ENCODE measurements around the gene EGFLAM. TPM values are rescaled to one million over a fixed set of nuclear protein-coding genes. Genes with fewer than 3 reads are reported as not detected.

Gene EGFLAM
- total and polyA plus RNA-seq, 10 of the 15 experiments (the other 5 are each of a cell fraction or from before 2014, with no cell fraction given): 0.37 TPM; not detected in 9

GRCh38 chr5:38286002-38286401 is 27.6 kb downstream of the EGFLAM start (continued):
- TF ChIP-seq HDAC2 (IDR thresholded peaks at IDR 0.05): no peak
- TF ChIP-seq SP1 (IDR thresholded peaks at IDR 0.05; ENCODE audit: low read depth, low read length): no peak
- TF ChIP-seq PAX5 (IDR thresholded peaks at IDR 0.05; ENCODE audit: borderline replicate concordance, low read depth, low read length): no peak

GRCh38 chr5:38287124-38287523 is 28.8 kb downstream of the EGFLAM start:
- intact Hi-C loops (cut with micrococcal nuclease; ENCODE audit: unreplicated experiment): no loop called here
- H3K79me2 ChIP-seq (ENCODE audit: control insufficient read depth, insufficient read depth, low read length): no peaks in the 10 kb centered on the region

More at GRCh38 chr5:38287124-38287523, 28.8 kb downstream of the EGFLAM start:
- ChIA-PET POLR2A (no interaction called here), SMC1A (ENCODE audit: uncharacterized antibody, unreplicated experiment) (no interaction called here), RAD21 (ENCODE audit: unreplicated experiment) (no interaction called here), CTCF (no interaction called here)
- Histone ChIP-seq H3K4me3 (no peak overlapping the region), H3K9ac (ENCODE audit: control insufficient read depth, insufficient read depth, low read length) (no peak overlapping the region), H3K27ac (ENCODE audit: control insufficient read depth, insufficient read depth) (no peak overlapping the region), H3K27me3 (replicated peaks in 1 of 2; ENCODE audit: control insufficient read depth in 2 of 2, insufficient read depth in 2 of 2, low read length in 1 of 2) (no peaks in the 10 kb centered on the region; a peak in 1 of 4 replicates), H4K20me1 (ENCODE audit: control insufficient read depth, insufficient read depth) (no peaks in the 10 kb centered on the region), H3K36me3 (ENCODE audit: control insufficient read depth in 2 of 2, insufficient read depth in 2 of 2, low read length in 1 of 2) (no peaks in the 10 kb centered on the region), H2AFZ (ENCODE audit: control insufficient read depth, low read depth, low read length) (no peak overlapping the region), H3K9me3 (replicated peaks; ENCODE audit: control insufficient read depth, insufficient read depth, low read length) (no peaks in the 10 kb centered on the region), H3K4me1 (ENCODE audit: control insufficient read depth, insufficient read depth, low read length) (no peaks in the 10 kb centered on the region), H3K4me2 (ENCODE audit: control insufficient read depth, insufficient read depth) (no peak overlapping the region)
- no peak for TF ChIP-seq LARP7 (IDR thresholded peaks at IDR 0.05)
- TF ChIP-seq HSF1 (IDR thresholded peaks at IDR 0.05; ENCODE audit: low read depth, low read length): no peak
- TF ChIP-seq NFXL1 (IDR thresholded peaks at IDR 0.05; ENCODE audit: borderline replicate concordance): no peak
- no peak for TF ChIP-seq CREB1 (IDR thresholded peaks at IDR 0.05; ENCODE audit: low read depth)
- no peak for TF ChIP-seq SPI1 (IDR thresholded peaks at IDR 0.05; ENCODE audit: borderline replicate concordance, insufficient read depth, low read depth, low read length)
- TF ChIP-seq HCFC1 (IDR thresholded peaks at IDR 0.05; ENCODE audit: low read length): no peak
- TF ChIP-seq RUNX3 (IDR thresholded peaks at IDR 0.05; ENCODE audit: low read length): no peak
- no peak for TF ChIP-seq NBN (IDR thresholded peaks at IDR 0.05)
- TF ChIP-seq FOXK2 (IDR thresholded peaks at IDR 0.05): no peak
- no peak for TF ChIP-seq MYC (IDR thresholded peaks at IDR 0.05; ENCODE audit: insufficient read depth, insufficient read length, insufficient replicate concordance, low read length, severe bottlenecking)
- no peak for TF ChIP-seq ETV6 (conservative IDR thresholded peaks at IDR 0.05 in 1 of 2, IDR thresholded peaks at IDR 0.05 in 1 of 2; ENCODE audit: borderline replicate concordance in 1 of 2, low read depth in 1 of 2)
- TF ChIP-seq ZNF622 (IDR thresholded peaks at IDR 0.05): no peak
- no peak for TF ChIP-seq POLR2AphosphoS5 (IDR thresholded peaks at IDR 0.05; ENCODE audit: low read length)
- TF ChIP-seq ATF3 (IDR thresholded peaks at IDR 0.05; ENCODE audit: borderline replicate concordance, extremely low read depth, low read depth, low read length): no peak
- no peak for TF ChIP-seq ZNF592 (IDR thresholded peaks at IDR 0.05)
- TF ChIP-seq BCL11A (IDR thresholded peaks at IDR 0.05; ENCODE audit: low read depth, low read length): no peak
- no peak for TF ChIP-seq SREBF1 (IDR thresholded peaks at IDR 0.05; ENCODE audit: low read length)
- DNase-seq (ENCODE audit: low read depth, low spot score) (no peak), ATAC-seq (no peak), FAIRE-seq (no peak)
- WGBS (ENCODE audit: insufficient coverage, insufficient replicate concordance, low lambda C conversion rate, missing lambda C conversion rate): 0% methylated on average over 2 of the region's 2 CpGs
- BruUV-seq (replicated peaks): no TSS peak
- in situ Hi-C loops (cut with MboI): no loop called here

All from GM12878 (cell line).